GM21825 (cell line): ENCODE results near the gene ZNF605.
"Not testable (repeated sequence)": the region's sequence is repeated elsewhere in the genome, so short reads cannot be mapped to it uniquely, and the experiment has no call there.

Experiments used
- ATAC-seq: cut with Tn5 transposase; IDR thresholded peaks from one replicate; pipeline ENCODE4 v1.9.1; 2021; ENCODE audit warnings: mild to moderate bottlenecking, moderate library complexity; ENCODE audit not compliant: unreplicated experiment

ZNF605 gene

DNA sequence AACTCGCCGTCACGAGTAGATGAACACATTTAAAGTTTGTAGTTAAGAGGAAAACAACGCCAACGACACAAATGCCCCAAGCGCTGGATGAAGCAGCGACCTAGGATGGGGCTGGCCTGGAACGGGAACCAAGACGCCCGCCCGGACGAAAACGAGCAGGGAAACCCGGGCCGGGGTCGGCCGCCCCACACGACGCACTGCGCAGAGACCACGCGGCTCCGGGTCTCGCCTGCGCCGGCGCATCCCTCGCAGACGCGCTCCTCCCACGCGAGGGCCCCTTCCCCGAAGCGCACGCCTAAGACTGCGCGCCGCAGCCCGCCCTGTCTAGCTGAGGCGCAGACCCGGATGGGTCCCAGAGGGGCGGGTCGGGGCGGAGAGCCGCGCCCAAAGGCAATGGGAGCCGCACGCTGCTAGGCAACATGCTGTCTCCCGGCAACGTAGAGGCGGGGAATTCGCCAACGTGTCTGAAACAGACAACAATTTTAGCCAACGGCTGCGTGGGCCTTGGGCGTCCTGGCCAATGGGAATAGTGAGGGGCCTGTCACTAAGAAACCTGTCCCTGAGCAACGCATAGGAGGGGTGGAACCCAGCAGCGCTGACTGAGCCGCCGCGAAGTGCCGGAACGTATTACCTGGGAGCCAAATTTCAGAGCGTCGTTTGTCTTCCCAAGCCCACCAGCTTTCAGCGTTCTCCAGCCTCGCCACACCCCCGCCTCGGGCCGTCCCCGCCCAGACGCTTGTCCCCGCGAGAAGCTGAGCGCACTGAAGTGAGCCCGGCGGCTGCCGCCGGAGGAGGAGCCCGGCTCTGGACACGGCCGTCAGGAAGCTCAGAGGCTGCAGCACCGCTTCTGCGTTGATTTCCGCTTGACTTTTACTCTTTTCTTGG lies 47.7 kb downstream of the ZNF605 start:
- ATAC-seq, result peak; percentile 95

DNA sequence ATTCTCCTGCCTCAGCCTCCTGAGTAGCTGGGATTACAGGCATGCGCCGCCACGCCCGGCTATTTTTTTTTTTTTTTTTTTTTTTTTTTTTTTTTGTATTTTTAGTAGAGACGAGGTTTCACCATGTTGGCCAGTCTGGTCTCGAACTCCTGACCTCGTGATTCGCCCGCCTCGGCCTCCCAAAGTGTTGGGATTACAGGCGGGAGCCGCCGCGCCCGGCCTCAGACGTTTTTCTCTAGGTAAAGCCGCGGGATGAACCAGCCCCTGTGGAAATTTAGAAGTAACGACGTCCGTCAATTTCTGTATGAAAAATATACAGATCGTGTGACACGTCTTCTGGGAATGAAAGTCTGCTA lies 48.3 kb downstream of the ZNF605 start:
- ATAC-seq, result not testable (repeated sequence)

DNA sequence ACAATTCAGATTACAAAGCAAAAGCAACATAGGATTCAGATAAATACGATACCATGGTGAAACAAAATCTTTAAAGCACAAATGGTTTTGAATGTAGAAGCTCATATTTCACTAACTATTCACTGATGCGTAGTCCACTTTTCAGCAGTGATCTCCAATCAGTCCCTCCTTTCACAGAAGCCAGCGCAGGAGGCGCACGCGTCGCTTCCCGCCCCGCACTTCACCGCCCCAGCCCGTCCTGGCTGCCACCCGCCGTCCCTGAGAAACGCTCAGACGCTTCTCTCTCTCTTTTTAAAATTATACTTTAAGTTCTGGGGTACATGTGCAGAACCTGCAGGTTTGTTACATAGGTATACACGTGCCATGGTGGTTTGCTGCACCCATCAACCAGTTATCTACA lies 48.9 kb downstream of the ZNF605 start:
- no peak for ATAC-seq

DNA sequence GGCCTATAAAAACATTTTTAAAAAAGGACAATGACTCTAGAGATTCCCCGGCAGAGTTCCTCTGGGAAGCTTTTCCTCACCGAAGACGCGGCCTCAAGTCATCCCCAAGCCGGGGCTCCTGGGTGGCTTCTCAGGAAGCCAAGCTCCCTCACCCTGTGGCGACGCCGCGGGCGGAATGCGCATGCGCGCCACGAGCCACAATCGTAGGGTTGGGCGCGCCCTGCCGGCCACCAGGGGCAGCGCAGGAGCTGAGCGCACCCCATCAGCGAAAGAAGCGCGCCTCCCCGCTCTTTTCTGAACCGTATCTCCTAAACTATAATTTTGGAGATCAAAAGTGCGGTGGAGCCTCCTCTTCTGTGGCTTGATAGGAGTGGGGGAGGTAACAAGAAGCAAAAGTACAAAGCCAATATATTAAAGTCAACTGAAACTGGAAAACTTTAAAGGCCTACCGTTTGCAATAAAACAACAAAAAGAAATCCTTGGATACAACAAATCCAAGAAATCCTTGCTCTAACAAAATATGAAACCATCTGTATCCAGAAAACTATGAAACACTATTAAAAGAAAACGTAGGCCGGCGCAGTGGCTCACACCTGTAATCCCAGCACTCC lies 51.3 kb downstream of the ZNF605 start:
- no peak for ATAC-seq

DNA sequence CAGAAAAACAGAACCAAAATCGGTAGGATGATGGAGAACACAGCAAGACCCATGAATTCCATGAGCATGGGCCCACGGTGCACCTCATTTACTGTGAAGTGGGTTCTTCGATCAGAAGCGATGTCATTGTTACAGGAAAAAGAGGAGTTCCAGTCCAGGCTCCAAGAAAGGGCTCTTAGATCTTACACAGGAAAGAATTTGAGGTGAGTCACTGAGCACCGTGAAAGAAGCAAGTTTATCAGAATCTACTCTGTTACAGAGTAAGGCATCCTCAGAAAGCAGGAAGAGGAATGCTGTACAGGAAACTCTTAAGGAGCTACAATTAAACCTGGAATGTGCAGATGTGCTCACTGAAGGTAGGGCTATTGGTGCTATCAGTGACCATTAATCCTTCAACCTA lies 57.1 kb downstream of the ZNF605 start:
- ATAC-seq, result no peak

DNA sequence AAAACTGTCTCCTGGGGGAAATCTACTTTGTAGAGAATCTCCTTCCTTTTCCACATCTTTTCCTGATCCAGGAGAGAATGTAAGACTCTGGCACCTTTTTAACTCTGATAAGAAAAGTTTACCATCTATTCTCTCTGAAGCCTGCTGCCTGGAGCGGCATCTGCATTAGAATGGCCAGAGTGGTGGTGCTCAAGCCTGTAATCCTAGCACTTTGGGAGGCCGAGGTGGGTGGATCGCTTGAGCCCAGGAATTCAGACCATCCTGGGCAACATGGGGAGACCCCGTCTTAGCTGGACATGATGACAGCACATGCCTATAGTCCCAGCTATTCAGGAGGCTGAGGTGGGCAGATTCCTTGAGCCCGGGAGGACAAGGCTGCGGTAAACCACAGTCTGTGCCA lies 67.3 kb downstream of the ZNF605 start:
- ATAC-seq, result no peak

DNA sequence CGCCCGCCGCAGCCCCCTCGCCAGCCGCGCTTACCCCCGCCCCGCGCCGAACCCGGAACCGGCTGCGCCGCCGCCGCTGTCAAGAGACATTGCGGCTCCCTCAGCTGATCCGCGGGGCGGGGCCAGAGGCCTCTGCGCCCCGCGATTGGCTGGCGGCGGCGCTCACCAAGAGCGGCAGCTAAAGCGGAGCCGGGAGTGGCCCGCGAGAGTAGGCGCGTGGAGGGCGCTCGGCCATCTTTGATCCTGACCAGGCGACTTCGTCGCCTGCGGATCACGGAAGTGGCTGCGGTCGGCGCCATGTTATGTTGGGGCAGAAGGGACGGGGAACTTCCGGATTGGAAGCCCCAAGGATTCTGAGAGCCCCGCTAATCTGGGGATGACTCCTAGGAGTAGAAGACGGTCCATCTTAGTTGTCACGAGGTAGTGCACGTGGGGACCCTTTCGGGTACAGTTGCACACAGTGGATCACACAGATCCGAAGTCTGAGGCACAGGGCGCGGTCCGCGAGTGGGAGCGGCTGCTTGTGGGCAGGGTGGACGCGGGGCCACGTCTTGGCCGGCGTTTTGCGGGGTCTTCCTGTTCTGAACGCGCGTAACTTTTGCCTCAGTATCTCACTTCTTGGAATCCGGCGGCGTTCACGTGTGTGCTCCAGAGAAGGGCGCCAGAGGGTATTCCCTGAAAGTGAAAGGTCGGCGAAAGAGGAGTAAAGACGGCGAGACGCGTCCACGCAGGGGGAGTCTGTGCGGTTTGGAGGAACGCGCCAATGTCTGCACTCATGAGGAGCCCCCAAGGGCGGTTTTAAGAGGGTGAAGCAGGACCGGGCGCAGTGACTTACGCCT lies 68.4 kb downstream of the ZNF605 start, which contains the start of gene CHFR:
CHFR (minus strand) TSS at position 93 of the 839 bp plus-strand sequence. CDS start 277 bp downstream, outside the sequence.
- ATAC-seq, result peak; percentile 98

DNA sequence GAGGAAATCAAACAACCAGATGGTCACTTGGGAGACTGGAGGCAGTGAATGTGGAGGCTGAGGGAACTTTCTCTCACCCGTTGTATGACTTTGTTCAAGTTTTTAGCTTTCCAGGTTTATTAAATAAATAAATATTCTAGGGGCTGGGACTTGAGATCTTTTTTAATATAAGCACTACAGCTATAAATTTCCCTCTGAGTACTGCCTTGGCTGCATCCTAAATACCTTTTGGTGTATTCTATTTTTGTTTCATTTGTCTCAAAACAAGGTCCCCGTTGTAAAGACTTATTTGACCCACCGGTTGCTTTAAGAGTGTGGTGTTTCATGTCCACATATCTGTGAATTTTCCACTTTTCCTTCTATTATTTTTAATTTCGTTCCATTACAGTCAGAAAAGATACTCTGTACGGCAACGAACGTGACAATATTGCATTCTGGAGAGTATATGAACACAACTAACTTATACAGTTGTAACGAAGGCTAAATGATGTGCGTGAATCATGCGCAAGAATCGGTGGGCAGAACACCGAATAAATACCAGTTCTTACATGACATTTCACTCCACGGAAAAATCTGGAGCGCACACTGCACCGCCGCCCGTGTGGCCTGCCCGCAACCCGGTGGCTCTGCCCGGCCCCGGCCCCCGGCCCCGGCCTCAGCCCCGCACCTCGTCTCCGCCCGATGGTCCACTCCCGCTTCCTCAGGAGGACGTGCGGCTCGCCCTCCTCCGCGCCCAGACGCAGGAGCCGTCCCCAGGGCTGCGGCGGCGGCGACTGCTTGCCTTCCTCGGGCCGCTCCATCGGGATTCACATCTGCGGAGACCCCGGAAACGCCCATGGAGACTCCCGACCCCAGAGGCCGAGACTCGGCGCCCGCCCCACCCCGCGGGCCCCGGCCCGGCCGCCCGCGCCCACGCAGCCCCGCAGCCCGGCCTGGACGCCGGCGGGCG lies 69.3 kb downstream of the ZNF605 start:
- peak; percentile 8 for ATAC-seq

DNA sequence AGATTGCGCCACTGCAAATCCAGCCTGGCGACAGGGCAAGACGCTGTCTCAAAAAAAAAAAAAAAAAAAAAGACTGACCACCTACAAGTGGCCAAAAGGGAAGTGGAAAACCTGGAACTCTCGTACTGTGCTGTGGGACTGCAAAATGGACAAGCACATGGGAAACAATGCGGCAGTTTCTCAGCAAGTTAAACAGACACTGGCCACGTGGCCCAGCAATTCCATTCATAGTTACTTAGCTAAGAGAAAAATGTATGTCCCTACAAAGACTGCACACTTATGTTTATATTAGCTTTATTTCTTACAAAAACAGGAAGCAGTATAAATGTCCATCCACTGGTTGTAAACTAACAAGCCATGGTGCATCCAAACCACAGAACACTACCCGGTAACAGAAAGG lies 74.3 kb downstream of the ZNF605 start:
- ATAC-seq, result no peak

DNA sequence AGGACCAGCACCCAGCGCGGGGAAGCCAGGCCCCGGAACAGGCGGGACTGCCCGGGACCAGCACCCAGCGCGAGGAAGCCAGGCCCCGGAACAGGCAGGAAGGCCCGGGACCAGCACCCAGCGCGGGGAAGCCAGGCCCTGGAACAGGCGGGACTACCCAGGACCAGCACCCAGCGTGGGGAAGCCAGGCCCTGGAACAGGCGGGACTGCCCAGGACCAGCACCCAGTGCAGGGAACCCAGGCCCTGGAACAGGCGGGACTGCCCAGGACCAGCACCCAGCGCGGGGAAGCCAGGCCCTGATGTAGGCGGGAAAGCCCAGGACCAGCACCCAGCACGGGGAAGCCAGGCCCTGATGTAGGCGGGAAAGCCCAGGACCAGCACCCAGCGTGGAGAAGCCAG lies 81.5 kb downstream of the ZNF605 start:
- not testable (repeated sequence) for ATAC-seq

DNA sequence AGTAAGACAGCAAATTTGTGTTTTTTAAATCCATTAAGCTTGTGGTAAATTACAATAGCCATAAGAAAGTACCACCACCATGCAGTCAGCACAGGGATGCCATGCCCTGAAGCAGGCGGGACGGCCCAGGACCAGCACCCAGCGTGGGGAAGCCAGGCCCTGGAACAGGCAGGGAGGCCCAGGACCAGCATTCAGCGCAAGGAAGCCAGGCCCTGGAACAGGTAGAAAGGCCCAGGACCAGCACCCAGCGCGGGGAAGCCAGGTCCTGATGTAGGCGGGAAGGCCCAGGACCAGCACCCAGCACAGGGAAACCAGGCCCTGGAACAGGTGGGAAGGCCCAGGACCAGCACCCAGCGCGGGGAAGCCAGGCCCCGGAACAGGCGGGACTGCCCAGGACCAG lies 81.9 kb downstream of the ZNF605 start:
- no peak for ATAC-seq

DNA sequence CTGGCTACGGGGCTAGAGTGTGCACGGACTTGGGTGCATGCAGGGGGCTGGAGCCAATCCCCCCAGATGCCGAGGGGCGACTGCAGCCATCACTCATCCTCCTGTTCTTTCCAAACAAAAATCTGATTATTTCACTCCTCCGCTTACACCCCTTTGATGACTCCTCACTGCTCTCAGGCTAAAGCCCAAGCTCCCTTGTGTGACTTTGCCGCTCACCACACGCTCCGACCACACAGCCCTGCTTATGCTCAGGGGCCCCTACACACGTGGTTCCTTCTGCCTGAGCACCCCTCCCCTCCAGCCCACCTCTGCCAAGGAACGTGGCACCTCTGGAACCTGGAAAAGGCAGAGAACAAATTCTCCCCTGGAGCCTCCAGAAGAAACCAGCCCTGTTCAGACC lies 82.4 kb downstream of the ZNF605 start:
- no peak for ATAC-seq

DNA sequence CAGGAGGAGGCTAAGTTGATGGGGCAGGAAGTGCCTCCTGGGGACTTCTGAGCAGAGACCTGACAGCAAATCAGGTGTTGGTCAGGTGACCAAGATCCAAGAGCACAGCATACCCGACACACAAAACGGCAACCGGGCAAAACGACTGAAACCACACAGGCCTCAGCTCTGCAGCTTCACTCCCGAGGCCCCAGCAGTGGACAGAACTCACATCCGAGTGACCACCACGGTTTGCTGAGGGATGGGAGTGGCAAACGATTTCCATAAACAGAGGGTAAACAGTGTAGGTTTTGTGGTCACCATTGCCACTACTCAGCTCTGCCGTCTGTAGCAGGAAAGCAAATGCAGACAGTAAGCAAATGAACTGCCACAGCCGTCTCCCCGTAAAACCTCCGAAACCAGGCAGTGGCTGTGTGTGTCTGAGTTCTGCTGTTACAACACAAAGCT lies 83.1 kb downstream of the ZNF605 start:
- no peak for ATAC-seq

DNA sequence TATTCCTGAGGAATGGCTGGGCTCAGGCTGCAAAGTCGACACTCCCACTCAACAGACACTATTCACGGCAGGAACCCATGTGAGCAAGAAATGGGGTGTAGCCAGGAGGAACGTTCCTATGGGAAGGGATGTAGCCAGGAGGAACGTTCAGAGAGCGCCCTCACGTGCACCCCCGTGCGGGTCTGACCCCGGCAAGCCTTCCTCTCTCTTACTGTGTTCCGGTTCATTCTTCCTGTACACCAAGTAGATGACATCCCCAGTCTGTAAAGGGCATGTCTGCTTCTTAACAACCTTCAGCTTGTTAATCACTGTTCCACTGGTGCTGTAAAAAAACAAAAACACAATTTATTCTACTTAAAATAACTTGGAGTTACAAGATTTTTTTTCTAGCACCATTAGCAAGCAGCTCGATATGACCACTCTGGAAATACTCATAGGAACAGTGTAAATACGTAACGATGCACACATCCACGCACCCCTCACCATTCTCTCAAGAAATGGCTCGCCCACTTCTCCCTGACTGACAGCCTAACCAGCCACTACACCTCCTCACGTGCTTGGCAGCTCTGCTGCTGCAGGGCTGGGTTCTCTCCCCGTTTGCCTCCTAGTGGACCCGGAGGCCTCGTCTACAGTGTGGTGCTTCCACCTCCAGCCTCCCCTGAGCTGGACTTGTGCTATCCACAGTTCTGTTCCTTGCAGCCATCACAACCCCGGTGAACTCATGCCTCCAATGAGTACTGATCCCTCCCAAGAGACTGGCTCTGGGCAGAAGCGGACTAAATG lies 83.8 kb downstream of the ZNF605 start:
- no peak for ATAC-seq

DNA sequence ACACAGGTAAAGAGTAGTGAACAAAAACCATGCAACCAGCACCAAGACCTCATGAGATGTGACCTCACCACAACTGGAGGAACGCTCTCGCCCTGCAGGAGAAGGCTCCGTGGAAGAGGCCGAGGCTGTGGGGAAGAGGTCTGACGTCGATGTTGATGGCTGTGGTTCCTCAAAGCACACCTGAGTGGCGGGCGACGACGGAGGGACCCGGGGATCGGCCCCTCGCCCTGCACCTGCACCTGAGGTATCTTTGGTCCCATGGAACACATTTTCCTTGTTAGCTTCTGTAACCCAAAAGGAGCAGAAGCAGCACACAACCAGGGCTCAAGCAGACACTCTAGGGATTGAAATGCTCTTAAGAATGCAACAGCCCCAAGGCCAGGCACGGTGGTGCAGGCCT lies 86.6 kb downstream of the ZNF605 start:
- ATAC-seq, result no peak
